Superior temporal gyrus (tissue), 1 donor: Measurements from ENCODE around the gene PTPRO.

Source experiments
- DNase-seq: peaks from one replicate; pipeline ENCODE4 v3.0.0-alpha.2; 2016; ENCODE audit errors: extremely low spot score

Gene PTPRO

DNA sequence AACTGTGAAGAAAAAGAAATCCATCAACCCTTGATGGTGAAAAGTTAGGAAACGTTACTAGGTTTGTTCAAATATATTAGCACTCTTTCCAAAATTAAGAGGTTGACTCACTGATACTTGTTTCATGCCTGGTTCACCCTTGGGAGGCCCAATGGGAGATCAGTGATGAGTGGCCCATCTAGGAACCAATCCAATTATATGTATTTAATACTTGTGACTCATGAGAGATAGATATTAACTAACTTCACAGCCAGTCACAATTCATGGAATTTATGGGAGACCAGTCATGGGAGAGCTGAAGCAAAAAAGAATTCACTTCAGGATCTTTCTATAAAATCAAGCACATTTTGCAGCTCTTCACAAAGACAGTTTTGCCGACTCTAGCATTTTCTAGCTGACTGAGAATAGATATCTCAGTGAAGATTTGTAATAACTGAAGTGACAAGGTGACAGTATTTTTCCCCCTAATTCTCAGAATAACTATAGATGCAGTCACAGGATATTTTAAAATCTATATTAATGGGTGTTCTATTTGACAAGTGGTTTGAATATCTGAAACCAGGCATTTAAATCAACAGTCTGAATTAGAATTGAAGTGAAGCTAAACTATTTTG is 236.7 kb downstream of the PTPRO start:
- no peak for DNase-seq

- DNase-seq = no peak
Measured at GRCh38 chr12:15561396-15561795, 239.1 kb downstream of the PTPRO start.

DNA sequence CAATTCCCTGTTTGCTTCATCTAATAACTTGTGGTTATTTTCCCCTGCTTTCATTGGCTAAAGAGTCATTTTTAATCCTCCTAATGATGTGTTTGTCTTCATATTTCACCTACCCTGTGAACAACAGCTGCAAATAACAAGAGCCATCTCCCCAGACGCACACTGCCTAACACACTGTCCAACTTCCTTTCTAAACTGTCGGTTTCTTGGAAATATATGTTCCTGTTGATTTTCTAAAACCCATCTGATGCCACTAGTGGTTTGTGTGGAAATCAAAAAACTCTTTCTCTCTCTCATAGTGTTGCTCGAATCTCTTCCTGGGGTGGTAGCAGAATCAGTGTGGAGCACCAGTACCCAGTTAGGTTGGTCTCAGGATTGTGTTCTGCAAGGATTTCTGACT is 240.0 kb downstream of the PTPRO start:
- DNase-seq = no peak

GRCh38 chr12:15563663-15564062 is 241.4 kb downstream of the PTPRO start:
- DNase-seq = peak; percentile 57

- no peak for DNase-seq
Measured at GRCh38 chr12:15574353-15574752, 252.0 kb downstream of the PTPRO start.

GRCh38 chr12:15575671-15576541 is 253.6 kb downstream of the PTPRO start:
- no peak for DNase-seq

GRCh38 chr12:15580431-15580830 is 258.1 kb downstream of the PTPRO start:
- DNase-seq = no peak

DNA sequence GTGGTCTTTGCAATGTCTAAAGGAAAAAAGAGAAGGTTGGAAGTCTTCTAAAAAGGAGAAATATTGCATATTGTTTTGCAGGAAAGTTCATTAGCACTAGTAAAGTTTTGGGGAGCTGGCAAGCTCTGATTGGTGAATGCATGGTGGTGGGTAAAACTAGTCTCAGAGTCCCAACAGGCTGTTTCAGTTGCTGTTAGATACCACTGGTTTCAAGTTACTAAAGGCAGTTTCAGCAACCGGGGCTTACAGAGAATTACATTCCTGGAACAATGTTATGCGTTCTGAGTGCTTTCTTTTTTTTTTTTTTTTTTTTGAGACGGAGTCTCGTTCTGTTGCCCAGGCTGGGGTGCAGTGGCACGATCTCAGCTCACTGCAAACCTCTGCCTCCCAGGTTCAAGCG is 258.7 kb downstream of the PTPRO start:
- no peak for DNase-seq

DNA sequence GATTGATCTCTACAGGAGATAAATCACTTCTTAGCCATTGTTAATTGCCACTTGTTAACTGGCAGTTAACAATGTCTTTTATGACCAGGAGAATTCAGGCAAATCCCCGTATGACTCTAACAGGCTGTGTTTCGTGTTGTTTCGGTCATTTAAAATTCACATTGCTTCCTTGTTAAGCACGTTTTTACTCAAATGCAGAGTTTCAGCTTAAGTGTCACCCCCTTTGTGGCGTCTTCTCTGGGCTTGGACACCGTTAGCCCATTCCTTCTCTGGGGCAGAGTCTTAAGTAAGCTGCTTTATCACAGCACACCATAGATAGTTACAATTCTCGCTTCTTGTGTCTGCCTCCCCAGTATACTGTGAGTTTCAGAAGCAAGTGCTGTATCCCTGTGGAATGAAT is 261.5 kb downstream of the PTPRO start:
- DNase-seq = no peak

DNA sequence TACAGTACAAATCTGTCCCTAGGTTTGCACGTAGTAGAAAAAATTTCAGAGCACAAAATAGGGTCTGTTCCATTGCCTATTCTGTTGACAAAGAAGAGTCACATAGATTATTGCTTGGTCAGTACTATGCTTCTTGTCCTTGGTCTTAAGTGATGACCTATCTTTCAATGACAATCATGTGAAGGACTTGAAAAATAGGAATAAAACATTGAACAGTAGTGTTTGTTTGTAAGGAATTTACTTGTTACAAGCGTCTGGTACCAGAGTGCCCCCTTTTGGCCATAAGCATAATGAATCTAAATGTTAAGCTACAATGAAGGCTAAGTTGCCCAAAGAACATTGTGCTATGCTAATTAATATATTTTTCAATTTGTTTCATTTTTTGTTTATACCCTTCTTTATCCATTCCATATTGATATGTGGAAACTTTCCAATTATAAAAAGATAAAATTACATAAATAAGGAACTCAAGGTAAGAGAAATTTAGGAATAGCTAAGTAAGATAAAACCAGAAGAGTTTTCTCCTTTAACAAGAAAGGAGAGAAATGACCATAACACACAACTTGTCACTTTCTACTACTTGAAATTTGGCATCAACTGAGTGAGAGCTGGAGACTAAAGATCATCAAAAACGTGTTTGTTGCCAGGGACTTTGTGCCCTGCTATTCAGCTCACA is 262.2 kb downstream of the PTPRO start:
- peak; percentile 89 for DNase-seq

GRCh38 chr12:15589328-15590032 is 267.2 kb downstream of the PTPRO start:
- DNase-seq = no peak

- DNase-seq = peak; percentile 88
Measured at GRCh38 chr12:15590180-15590826, 268.0 kb downstream of the PTPRO start.

DNA sequence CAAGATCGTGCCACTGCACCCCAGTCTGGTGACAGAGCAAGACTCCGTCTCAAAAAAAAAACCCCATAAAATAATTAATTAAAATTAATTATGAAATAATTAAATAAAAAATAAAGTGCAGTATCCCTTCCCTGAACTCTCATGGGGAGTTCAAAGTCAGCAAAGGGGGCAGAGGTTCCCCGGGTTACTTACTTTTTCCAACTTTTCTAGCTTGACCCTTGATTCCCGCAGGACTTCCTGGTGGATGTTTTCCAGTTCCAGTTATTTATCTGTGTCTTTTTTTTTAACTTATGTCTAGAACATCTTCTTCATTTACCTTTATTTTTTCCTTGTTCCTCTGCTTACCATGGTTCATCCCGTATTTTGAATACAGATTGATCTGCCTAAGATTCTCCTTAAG is 269.5 kb downstream of the PTPRO start:
- no peak for DNase-seq

DNA sequence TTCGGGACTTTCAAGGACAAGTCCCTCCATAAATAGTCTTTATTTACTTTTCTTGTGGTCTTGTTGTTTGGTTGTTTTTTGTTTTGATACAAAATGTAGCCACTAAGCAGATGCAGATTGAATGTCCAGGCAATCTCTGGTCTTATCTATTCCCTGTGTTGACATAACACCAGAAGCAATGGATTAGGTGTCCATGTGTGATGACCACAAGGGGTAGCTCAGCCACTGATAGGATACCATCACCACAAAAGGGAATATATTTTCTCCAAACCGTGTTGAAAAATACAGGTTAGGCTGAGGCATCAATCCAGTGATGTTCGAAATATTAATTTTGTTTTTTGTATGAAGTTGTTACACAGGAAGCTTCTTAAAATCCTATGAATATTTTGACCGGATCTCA is 270.6 kb downstream of the PTPRO start:
- no peak for DNase-seq

GRCh38 chr12:15596174-15596573 is 273.9 kb downstream of the PTPRO start:
- DNase-seq = no peak

- no peak for DNase-seq
Measured at GRCh38 chr12:15597125-15597830, 275.0 kb downstream of the PTPRO start.

DNA sequence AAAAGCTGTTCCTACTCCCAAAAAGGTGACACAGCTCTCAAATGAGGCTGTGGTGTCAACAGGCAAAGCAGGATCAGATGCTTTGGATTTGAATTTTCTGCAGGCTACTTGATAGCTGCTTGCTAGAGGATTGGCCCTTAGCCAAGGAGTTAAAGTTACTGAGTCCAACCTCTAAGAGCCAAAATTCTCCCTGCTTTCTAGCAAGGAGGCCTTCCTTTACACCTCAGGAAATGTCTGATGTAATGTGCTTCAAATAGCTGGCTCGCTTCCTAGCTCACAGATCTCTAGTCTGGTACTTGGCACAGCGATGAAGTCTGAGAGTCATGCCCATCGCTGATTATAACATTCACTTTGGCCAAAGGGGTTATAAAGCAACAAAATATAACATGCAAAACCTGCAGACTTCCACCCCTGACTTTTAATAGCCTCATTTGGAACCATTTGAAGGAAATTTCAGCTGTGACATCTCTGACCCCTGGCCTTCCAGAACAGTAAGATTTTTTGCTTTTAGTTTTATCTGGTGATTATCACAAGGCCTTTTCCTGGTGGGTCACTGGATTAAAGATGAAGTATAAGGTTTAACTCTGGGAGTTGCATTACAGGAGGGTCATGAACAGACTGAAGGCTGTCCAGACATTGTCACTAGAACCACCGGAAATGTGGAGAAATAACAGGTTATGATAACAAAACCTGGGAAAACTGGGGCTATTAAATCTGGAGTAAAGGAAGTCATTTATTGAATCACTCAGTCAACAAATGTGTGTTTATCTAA is 277.1 kb downstream of the PTPRO start:
- DNase-seq = peak; percentile 44

DNA sequence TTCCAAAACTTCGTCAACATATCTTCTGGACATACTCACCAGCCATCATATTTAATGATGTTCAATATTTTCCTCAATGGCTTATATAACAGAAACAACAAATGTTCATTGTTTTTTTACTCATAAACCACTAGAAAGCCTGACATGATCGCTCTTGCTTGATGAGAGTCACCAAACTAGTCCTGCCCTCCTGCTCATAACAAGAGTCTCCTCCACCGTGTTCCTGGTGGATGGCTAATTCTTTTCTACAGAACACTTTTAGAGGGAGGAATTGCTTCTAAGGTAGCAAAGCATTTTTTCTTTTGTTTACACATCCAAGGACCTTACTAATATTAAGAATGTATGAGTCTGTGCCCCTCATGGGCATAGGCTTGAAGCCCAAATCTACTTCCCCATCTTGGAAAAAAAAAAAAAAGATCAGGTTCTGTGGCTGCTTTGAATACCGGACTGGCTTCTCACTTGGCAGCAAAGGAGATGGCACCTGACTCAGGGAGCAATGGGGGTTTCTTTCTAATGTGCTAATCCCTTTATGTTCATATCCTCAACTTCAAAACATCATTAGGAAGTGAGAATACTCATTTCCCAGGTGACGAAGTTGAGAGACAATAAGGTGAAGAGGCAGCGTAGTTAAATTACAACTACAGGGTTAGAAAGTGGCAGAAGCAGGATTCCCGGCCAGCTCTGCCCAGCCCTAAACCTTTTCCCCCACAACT is 278.1 kb downstream of the PTPRO start:
- DNase-seq = no peak

DNA sequence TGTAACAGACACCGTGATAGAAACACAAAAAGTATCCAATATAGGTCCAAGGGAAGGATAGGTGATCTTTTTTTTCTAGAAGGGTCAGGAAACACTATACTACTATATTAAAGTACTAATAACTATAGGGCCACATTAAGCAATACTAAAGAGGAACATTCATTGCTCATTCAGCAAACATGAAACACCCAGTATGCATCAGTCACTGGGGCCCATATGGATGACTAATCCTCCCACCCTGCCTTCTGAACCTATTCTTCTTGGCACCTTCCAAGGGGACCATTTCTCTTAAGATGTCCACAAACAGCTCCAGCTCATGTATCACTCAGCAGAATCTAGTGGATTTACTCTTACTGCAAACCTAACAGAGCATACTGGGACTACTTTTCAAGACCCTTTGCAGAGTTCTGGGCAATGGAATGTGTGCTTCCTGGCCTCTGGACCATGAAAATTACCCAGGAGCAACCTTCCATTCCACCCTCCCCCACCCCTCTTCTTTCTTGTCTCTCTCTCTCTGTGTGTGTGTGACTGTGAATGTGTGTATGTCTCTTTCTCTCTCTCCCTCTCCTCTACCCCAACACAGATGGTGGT is 279.0 kb downstream of the PTPRO start:
- no peak for DNase-seq
